22Rv1 (cell line): Measurements from ENCODE around the gene SLC4A3.

Experiments used
- ZFX ChIP-seq: fragments of 450-650 bp; IDR thresholded peaks from 2 replicates; pipeline ENCODE4 v1.6.1; 2017; ENCODE audit warnings: antibody characterized with exemption, borderline replicate concordance
- TF ChIP-seq, protein P1 (sequence below): fragments of 450-650 bp; IDR thresholded peaks from 2 replicates; pipeline ENCODE4 v1.5.1; 2017; ENCODE audit warnings: mild to moderate bottlenecking

DNA sequence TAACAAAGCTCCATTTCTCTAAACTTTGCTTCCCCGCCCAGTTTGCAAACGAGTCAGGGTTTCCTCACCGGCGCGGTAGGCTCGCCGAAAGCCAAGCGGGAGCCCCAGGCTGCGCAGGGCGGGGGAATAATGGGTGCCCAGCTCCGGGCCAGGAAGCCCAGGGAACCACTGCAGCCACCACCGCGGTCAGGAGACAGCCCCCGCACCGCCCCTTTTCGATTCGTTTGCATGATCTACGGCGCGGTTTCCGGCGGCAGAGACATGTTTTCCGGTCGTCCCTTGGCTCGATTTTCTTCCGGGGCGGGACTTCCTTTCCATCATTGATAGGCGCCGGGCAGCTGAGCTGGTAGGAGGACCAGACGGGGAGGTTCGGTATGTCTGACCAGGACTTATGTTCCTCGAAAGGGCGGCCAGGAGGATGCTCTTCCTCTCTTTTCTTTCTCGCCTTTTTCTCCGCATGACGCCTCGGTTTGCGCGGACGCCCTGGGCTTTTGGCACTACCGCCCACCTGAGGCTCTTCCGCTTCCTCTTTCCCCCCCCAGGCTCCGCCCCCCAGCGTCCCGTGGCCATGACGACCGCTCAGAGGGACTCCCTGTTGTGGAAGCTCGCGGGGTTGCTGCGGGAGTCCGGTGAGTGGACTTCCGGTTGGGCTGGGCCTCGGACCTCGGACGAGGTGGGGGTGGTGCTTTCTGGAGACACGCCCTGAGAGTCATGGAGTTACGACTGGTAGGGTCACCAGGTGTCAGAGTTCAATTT is 29.7 kb upstream of the SLC4A3 start, which contains the start of gene STK11IP:
- TF ChIP-seq, protein P1, sequence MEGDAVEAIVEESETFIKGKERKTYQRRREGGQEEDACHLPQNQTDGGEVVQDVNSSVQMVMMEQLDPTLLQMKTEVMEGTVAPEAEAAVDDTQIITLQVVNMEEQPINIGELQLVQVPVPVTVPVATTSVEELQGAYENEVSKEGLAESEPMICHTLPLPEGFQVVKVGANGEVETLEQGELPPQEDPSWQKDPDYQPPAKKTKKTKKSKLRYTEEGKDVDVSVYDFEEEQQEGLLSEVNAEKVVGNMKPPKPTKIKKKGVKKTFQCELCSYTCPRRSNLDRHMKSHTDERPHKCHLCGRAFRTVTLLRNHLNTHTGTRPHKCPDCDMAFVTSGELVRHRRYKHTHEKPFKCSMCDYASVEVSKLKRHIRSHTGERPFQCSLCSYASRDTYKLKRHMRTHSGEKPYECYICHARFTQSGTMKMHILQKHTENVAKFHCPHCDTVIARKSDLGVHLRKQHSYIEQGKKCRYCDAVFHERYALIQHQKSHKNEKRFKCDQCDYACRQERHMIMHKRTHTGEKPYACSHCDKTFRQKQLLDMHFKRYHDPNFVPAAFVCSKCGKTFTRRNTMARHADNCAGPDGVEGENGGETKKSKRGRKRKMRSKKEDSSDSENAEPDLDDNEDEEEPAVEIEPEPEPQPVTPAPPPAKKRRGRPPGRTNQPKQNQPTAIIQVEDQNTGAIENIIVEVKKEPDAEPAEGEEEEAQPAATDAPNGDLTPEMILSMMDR: no peak
- no peak for TF ChIP-seq ZFX
